PC-9 (cell line): ENCODE results near the gene PRKD1.

Experiments used
- CTCF ChIP-seq: fragments of 200-600 bp; sonication (generic); conservative IDR thresholded peaks from 2 replicates; pipeline ENCODE4 v1.6.1; 2017; ENCODE audit warnings: mixed run types, antibody characterized with exemption, mild to moderate bottlenecking, moderate library complexity
- EZH2 ChIP-seq: fragments of 200-600 bp; sonication (generic); IDR thresholded peaks from 2 replicates; pipeline ENCODE4 v1.8.0; 2017; ENCODE audit warnings: antibody characterized with exemption, low read depth

- TF ChIP-seq CTCF (no peak), EZH2 (no peak)
These were observed 16.4 kb upstream of the PRKD1 start for GRCh38 chr14:29944091-29944490.
